HG03558 (cell line): ENCODE measurements around the gene LLGL2.

ENCODE experiments used
- ATAC-seq: cut with Tn5 transposase; IDR thresholded peaks from one replicate; pipeline ENCODE4 v1.9.1; 2021; ENCODE audit warnings: moderate number of reproducible peaks; ENCODE audit not compliant: unreplicated experiment; ENCODE audit errors: extremely low read depth

LLGL2 gene

DNA sequence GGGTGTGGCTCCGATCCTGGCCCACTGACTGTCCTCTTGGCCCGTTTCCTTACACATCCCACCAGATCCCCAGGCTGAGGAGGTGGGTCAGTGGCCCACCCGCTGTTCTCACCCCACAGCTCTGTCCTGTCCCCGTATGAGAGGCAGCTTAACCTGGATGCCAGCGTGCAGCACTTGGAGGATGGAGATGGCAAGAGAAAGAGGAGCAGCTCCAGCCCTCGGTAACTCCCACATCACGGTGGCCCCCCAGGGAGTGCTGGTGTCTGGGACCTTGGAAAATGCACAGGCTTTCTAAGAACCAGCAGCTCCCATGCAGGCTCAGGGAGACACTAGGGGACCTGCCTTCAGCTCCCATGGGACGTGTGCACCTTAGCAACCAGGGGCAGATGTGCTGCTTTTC, 4.2 kb upstream of the LLGL2 start:
- no peak for ATAC-seq

DNA sequence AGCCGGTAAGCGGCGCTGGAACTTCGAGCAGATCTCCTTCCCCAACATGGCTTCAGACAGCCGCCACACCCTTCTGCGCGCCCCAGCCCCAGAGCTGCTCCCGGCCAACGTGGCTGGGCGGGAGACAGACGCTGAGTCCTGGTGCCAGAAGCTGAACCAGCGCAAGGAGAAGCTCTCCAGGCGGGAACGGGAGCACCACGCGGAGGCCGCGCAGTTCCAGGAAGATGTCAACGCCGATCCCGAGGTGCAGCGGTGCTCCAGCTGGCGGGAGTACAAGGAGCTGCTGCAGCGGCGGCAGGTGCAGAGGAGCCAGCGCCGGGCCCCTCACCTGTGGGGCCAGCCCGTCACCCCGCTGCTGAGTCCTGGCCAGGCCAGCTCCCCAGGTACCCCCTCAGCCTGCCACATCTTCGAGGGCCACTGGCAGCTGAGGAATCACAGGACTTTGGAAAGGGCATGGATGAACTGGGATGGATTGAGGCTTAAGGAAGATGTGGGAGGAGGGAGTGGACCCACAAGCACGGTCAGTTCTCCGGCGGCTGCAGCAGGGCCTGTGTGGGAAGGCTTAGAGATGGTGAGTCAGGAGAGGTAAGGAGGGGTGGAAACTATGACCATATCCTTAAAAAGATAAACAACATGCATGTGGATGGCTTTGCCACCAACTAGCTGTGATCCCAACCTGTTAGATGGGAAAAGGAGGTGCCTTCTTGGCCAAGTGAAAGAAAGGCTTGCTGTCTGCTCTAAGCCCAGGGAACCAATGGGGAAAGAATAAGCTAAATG, 3.4 kb upstream of the LLGL2 start:
- no peak for ATAC-seq

DNA sequence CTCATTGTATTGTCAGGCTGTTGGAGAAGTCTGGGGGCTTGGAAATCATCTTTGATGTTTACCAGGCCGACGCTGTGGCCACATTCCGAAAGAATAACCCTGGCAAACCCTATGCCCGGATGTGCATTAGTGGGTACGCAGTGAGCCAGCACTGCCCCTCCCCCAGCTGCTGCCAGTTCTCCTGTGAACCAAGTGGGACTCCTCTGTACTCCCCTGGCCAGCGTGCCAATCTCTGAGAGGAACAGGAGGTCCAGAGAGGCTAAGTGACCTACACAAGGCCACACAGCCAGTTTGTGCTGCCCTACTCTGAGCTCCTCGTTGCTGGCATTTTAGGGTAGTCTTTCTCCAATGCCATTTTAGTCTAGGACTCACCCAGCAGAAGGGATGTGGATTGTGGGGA, 1.9 kb upstream of the LLGL2 start:
- no peak for ATAC-seq

DNA sequence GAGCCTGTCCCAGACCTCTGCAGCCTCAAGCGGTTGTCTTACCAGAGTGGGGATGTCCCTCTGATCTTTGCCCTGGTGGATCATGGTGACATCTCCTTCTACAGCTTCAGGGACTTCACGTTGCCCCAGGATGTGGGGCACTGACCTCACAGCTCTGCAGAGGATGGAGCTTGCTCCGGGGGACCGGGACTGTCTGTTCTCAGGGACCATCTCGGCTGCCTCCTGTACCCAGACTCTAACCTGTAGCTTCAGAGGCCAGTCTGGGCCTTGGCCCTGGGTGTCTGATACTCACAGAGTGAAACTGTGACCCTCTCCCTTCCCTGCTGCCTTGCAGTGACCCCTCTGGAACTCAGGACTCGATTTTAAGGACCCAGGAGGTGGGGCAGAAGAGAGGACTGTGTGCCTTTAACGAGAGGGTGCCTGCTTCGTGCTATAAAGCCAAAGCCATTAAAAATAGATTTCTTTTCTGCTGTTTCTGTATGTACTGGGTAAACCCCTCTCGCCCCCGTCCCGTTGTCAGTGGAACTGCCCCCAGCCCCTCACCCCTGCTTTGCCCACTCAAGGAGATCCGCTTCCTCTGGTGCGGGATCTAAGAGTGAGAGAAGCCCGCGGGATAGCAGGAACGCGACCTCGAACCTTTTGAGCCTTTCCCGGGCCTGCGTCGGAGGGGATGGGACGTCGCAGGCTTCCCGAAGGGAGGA, 1.1 kb upstream of the LLGL2 start:
- ATAC-seq, result no peak

DNA sequence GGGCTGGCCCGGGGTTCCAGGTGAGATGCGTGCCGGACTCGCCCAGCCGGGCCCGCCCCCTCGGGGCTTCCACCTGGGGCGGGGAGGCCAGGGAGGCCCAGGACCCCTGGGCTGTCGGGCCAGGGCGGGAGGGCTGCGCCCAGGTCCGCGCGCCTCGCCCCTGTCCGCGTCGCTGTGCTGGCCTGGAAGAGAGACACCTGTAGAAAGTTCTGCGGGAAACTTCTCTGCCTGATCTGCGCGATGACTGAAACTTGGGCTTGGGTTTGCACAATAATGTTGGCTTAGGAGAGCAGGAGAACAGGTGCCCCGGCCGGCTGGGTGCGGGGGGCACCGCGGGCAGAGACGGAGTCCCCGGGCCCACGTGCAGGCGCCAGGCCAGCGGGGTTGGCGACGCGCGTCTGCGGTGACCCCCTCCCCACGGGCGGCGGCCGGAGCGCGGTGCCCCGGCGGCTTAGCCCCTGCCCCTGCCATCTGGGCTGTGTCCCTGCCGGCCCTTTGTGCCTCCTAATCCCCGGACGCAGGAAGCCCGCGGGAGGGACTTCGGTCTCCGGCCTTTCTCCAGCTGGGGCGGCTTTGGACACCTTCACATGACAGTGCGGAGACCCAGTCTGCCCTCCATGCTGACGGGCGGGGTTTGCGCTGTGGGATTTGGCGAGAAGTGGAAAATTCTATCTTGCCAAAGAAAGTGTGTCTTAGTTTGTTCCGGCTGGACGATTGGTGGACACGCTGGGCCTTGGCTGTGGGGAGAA, 483 bp downstream of the LLGL2 start:
- no peak for ATAC-seq

DNA sequence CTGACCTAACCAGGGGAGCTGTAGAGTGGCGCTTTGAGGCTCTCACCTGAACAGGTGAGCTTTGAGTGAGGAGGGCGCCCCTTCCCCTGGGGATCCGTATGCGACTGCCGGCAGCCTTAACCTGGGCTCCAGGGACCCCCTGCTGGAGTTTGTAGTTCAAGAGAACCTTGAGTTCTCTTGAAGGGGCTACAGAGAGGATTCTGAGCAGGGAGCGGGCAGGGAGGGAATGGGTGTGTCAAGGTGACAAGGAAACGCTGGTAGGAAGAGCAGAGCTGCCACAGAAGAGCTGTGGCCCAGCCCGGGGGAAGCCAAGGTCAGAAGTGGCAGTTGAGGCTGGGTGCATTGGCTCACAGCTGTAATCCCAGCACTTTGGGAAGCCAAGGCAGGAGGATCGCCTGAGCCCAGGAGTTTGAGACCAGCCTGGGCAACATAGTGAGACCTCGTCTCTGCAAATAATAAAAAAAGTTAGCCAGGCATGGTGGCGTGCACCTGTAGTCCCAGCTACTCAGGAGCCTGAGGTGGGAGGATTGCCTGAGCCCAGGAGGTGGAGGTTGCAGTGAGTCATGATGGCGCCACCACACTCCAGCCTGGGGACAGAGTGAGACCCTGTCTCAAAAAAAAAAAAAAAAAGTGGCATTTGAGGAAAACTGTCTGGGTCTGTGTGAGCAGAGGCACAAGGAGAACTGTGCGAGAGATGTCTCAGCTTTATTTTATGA, 1.2 kb downstream of the LLGL2 start:
- no peak for ATAC-seq

DNA sequence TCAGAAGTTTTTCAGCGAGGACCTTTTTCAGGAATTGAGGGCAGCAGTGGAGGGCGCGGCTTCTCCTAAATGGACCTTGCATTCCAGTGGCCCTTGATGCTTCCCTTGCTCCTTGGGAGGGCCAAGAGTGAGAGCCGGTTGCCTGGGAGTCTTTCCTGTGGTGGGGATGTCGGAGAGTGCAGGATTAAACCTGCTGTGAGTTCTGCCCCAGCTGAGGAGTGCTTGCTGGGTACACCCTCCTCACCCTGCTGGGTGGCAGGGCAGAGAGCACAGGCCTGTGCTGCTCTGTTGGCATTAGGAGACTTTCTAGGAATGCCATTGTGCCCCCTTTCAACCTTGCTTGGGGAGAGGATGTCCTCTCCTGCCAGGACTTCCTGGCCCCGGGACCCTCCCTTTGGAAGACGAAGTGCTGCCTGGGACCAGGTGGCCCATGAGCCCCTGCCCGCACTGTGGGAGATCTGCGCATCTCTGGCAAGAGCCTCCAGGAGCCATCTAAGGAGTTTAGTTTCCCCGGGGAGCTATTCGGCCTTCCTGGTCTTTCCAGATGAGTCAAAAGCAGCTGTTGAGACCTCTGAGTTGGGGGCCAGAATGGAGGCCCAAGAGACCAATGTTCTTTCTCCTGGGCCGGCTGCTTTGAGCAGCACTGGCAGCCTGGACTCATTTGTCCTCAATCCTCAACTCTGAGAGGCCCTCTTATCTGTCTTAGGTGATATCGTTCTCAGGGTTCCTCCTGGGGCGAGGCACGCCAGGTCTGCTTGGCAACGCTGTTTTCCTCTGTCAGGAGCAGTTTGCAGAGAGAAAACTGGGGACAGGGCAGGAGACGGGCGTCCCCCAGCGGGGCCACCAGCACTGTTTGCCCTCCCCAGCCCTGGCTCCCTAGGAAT, 5.6 kb downstream of the LLGL2 start:
- no peak for ATAC-seq

DNA sequence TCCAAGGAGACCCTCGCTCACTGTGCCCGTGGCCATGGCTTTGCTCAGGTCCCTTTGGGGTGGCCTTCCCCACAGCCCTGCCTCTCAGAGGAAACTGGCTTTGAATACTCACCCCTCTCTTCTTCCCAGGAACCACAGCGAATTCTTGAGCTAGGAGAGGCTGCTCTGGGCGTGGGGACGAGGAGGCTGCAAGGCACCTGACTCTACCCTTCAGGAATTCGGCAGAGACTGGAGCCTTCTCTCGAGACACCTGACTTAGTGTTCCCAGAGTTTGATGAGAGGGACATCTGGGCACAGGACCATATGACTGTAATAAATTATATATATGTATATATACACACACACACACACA, 6.2 kb downstream of the LLGL2 start:
- no peak for ATAC-seq

DNA sequence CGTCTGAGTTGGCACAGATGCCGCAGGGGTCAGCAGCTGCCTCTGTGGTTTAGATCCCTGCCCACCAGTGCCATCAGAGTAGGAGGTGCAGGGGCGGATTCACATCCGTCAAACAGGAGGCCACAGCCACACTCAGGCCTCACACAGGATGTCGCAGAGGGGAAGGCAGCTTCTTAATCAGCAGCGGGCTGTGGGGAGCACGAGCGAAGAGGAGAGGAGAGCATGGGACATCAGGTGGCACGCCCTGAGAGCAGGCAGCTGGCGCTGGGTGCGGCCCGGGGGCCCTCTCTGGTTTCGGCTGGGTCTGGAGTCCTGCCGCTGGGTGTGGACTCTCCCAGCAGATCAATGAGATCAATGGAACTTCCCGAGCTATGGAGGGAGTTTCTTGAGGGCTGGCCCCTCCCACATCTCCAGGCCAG, 9.6 kb downstream of the LLGL2 start:
- no peak for ATAC-seq

DNA sequence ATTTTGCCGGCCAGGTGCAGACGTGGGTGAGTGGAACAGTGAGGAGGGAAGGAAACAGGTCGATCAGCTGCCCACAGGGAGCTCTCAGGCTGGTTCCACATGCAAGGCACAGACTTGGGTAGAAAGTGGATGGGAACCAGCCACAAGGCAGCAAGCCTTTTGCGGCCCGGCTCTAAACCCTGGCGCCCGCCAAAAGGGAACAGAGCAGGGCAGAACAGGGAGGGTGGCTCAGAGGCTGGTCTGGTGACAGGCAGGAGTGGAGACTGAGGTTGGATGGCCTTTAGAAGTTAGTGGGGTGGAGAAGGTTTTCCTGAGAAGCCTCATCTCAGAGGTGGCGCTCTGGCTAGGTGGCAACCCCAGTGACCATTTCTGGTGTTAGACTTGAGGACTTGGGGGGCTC, 10.4 kb downstream of the LLGL2 start:
- no peak for ATAC-seq

DNA sequence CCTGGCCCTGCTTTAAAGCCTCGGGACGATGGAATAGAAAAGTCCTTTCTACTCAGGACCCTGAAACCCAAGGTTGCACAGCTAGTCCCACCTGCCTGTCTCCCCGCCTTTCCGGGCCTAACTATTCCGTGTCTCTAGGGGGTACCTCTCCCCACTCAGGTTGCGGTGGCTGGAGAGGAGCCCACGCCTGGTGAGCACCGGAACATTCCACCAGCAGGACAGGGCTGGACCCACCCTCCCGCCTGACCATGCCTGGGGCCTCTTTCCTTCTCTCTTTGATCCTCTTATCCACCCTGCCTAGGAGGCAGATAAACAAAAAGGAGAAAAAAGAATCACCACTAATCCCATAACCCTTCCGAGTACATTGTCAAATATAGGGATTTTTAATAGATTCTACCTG, 10.9 kb downstream of the LLGL2 start:
- no peak for ATAC-seq

DNA sequence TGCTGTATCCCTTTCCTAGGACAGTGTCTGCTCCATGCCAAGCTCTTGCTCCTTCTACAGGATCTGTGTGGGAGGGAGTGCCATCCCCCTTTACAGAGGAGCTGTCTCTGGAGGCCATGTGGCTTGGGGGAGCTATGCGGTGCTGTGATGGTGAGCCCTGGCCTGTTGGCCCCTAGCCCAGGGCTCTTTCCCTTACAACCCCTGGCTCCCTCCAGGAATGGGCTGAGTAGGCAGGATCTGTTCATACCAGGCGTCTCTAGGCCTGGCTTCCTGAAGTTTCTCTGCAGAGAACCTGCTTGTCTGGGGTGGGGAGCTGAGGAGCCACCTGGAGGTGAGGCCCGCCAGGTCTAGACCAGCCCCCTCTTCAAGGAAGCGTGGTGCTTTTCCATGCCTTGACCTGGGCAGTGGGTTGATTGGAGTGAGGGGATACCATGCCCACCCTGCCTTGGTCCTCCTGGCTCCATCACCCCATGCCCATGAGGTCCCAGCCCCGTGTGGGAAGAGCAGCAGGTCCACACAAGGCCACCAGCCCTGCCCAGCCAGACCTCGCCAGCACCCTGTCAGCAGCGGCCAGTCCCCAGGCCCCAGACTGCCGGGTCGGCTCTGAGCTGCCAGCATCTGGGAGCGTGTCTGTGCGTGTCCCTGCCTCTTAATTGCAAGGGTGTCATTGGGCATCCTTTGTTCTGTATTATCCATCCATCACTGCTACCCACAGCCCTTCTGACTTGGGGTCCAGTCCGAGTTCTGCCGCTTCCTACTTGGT, 14.7 kb downstream of the LLGL2 start:
- no peak for ATAC-seq

DNA sequence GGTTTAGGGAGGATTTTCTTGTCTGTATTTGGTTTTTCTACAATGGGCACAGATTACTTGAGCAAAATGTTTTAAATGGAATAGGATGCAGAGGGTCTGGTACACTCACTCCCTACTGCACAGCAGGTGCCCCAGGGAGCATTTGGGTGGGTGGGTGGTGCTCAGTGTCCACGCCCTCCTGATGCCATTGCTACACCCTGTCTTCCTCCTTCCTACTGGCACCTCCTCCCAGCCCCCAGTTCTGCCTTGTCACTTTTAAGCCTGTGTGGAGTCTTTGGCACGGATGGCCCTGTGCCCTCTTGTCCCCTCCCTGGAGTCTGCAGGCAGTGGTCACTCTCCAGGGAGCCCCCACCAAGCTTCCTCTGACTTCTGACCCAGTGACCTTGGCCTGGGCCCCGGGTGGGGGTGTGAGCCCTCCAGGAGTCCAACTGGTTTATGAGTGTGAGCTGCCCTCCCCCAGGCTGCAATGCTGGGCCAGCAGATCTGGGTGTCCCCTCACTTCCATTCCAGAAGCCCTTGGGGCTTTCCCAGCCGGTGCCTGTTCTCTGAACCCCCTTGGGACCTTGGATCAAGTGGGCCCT, 15.5 kb downstream of the LLGL2 start:
- ATAC-seq, result no peak

DNA sequence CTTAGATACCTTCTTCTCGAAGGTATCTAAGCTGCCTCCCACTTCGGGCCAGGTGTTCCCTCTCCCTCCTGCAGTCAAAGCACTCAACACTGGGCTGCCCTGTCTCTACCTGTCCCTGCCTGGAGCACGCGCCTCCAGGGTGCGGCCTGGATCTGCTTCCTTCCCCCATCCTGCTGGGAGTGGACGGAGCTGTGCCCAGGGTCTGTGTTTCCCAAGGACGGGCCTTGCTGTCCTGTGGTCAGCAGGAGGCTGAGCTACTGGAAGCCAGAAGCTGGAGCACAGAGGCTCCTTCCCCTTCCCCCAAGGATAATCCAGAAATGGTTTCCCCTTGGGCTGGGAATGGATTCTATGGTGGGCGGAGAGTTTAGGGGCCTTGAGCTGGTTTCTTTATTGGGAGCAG, 16.7 kb downstream of the LLGL2 start:
- no peak for ATAC-seq

DNA sequence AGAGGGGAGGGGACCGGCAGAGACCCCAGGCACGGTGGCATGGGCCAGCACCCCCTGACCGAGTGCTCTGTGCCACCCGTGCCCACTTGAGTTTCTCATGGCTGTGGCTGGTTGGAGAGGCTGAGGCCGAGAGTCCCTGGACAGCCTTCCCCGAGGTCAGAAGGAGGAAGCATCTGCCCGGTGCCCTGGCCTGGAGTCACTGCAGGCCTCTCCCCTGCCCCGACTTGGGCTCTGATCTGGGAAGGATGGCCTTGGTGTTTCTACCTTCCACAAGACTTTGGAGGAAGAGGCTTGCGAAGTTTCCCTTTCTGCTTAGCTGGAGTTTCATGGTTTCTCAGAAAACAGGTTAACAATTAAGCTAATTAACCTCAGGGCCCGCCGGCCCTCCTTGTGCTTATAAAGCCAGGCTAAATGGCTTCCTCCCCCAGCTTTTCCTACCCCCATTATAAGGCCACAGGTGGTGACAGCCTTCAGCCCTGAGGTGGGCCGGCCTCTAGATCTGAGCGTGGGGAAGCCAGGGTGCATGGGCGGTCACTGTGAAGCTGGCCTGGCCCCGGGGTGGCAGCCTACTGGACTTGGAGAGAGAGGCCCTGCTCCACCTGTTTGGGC, 17.3 kb downstream of the LLGL2 start:
- no peak for ATAC-seq

DNA sequence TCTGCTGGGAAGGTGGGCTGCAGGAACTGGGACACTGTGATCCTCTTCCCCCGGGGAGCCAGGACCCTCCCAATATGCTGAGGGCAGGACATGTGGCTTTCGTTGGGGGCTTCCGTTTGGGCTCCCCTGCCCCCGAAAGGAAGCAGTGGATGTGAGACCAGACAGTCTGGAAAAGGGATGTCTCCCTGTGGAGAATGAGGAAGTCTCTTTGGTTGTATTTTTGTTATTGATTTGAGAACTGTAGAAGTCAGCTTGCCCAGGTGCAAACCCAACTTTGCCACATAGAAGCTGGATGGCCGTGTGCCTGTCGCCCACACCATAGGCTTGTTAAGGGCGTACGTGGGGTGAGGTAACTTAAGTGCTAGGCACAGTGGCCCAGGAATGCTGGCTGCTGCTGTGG, 18.8 kb downstream of the LLGL2 start:
- ATAC-seq, result no peak

DNA sequence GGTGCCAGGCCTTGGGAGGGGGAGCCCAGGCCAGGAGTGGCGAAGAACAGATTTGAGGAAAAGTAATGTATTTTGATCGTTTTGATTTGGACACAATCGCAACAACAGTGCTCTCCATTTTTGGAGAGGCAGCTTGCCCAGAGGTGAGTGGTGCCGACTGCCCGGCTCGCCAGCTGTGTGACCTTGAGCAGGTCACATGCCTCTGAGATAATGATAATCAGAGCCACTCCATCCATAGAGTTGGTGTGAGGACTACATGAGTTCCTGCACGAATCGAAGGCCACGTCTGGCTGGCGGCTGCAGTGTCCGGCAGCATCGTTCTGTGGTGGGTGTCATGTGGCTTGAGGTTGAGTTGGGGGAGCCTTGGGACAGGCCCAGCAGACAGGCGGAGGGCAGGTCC, 20.7 kb downstream of the LLGL2 start:
- no peak for ATAC-seq

DNA sequence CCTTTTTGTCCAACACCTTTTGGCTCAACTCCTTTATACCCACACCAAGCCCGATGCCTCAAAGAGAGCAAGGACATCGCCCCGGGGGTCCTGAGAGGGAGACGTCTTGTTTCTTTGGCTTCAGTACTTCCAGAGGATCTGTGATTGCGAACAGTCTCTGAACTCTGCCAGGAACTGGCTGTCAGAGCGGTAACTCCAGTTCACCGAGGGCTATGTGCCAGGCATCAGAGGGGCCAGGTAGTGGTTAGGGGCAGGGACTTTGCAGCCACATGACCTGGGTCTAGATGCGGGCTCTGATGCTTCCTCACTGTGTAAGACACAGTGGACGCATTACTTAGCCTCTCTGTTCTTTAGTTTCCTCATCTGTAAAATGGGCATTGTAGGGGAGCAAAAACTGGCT, 21.6 kb downstream of the LLGL2 start:
- no peak for ATAC-seq
